ENCODE measurements around the gene ELP4.

ELP4 gene

DNA sequence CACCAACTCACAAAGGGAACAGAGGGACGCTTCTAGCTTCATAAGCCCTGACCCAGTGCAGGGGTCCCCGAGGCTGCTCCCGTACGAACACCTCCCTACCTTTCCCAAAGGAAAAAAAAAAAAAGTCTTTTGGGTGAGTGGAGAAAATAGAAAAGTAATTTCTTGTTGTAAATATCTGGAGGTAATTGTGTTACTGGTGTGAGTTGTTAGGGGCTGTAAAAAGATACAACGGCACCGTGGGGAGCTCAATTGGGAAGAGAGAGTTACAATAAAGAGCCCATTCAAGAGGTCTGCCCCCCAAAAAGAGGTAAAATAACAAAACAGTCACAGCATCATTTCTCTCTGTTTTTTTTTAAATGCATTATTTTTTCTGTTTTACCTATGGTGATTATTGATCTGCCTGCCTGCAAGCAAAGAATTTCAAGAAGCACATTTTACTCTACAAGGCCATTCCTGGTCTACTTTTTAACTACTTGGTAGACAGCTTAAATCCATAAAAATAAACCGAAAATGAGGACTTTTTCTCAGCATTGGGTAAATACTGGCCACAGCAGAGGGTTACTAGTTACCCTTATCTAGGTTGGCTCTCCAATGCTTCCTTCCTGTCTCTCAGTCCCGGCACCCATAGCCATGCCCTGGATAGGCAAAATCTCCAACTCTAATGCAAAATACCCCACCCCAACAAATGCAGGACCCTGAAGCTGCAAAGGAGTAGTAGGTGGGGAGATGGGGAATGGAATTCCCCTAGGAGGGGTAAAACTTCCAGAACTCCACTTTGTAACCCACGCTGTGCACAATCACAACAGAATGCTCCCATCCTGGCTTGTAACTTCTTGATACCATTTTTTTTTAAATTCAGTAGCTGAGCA lies 298.5 kb downstream of the ELP4 start:
- in situ Hi-C loops (cut with MboI; ENCODE audit: low sequenced_read_pairs) = no loop called here

DNA sequence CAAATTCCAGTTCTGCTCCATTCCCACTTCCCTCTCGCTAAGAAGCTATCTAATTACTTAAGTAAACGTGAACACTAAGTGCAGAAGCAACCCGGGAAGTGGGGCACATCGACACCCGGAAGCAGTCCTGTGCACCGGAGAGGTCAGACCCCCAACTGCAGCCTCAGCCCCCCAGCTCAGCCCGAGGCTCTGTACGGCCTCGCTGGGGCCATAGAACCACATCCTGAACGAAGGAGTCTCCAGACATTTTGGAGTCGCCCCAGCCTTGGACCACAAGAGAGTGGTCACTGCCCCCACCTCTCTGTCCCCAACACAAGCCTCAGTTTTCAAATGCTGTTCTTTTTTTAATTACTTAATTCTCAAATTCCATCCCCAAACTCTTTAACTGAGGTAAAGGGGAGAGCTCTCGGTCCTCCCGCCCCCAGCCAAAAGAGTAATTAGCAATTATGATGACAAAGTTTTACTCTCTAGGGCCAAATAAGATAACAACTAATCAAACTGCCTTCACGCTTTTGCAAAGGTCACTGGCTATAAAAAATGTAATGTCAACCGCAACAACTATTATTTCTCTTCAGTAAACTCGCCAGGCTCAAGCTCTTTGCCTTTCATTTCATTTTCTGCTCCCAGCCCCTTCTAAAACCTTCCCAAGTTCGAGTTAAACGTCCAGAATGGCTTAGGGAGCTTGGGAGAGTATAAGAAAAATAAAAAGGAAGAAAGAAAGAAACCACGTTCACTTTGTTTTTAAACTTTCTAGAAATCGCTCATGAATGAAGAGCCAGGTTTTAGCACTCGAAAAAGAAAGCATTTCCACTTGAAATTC lies 299.4 kb downstream of the ELP4 start:
- in situ Hi-C loops (cut with MboI; ENCODE audit: low sequenced_read_pairs) = no loop called here

DNA sequence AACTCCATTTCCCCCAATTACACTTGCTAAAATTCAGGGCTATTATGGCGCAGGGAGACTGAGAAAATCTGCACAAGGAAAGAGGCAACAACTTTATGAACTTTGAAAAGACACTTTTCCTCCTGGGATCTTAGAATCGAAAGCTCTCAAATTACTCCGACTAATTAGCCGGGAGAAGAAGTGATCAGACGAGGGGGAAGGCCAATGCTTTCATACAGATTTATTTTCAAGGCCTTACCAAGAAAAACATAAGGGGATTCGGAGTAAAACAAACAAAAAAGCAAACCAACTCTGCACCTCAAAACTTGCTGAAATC lies 299.9 kb downstream of the ELP4 start:
- in situ Hi-C loops (cut with MboI; ENCODE audit: low sequenced_read_pairs) = no loop called here

GRCh38 chr11:31809857-31810778 lies 300.6 kb downstream of the ELP4 start:
- in situ Hi-C loops (cut with MboI; ENCODE audit: low sequenced_read_pairs) = no loop called here

GRCh38 chr11:31810779-31811647 lies 301.4 kb downstream of the ELP4 start, which contains the start of gene PAX6:
PAX6 (minus strand) TSS chr11:31811322; CDS start chr11:31806411, 4,911 bp downstream.
- in situ Hi-C loops (cut with MboI; ENCODE audit: low sequenced_read_pairs) = no loop called here

GRCh38 chr11:31812383-31813381 lies 303.1 kb downstream of the ELP4 start:
- in situ Hi-C loops (cut with MboI; ENCODE audit: low sequenced_read_pairs) = no loop called here

GRCh38 chr11:31813391-31814175 lies 304.0 kb downstream of the ELP4 start:
- in situ Hi-C loops (cut with MboI; ENCODE audit: low sequenced_read_pairs) = no loop called here

DNA sequence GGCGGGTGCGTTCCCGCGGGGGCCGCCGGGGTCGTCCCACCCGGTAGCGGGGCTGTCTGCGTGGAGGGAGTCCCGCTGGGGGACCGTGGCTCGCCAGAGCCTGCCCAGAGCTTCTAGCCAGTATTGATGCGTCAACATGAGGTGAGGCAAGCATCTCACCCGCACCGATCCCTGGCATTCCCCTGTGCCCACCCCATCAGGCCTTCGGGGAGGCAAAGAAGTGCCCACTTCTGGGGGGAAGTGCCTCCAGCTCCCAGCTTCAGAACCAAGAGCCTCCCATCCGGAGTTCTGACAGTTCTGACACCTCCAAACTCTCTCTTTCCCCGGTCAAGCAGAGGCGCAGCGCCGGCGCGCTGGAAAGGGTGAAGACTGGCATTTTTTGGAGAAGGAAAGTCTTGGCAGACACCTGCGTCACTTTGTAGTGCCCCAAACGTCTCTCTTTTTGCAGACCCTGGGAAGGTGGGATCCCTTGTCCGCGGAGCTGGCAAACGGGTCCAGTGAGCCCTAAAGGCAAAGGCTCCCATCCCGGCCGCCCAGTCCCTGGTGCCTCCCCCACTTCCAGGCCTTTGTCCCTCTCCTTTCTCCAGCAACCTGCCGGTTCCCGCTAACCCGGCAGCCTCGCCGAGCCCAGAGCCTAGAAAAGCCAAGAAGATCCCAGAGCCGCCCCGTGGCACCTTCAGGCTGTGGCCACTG lies 304.8 kb downstream of the ELP4 start:
- in situ Hi-C loops (cut with MboI; ENCODE audit: low sequenced_read_pairs) = no loop called here

GRCh38 chr11:31815711-31816467 lies 306.3 kb downstream of the ELP4 start:
- in situ Hi-C loops (cut with MboI; ENCODE audit: low sequenced_read_pairs) = no loop called here

- in situ Hi-C loops (cut with MboI; ENCODE audit: low sequenced_read_pairs) = no loop called here
Measured at GRCh38 chr11:31816468-31817053, 307.0 kb downstream of the ELP4 start.

GRCh38 chr11:31817054-31817620 lies 307.6 kb downstream of the ELP4 start:
- in situ Hi-C loops (cut with MboI; ENCODE audit: low sequenced_read_pairs) = no loop called here

DNA sequence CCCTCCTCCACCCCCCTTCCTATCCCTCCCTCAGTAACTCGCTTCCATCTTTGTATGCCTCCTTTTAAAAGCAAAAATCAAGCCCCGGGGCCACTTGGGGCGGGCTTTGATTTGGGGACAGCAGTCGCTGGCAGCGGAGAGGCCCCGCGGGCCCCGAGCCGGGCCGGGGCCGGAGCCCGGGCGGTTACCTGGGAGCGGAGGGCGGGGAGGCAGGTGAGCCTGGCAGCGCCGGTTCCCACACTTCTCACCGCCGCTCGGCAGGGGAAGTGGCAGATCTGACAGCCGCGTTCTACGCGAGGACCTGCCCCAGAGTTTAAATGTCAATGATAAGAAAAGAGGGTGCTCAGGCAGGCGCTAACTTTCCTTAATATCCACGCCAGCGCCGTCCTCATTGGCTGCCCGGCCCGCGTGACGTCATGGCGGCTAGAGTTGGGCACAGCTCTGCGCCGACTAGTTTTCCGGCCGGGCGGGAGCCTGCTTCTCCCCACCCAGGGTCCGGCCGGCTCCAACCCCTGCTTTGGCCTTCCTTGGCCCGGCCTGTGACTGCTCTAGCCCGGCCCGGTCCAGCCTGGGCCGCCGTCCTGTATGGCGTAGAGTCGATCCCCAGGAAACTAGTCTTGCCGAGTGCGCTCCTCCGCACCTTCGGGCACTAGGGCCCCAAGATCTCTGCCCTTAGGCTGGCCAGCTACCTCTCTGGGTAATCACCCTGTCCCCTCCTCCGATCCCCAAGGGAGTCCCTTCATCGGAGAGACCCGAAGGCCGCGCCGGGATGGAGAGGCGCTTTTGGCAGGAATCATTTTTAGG lies 308.3 kb downstream of the ELP4 start:
- in situ Hi-C loops (cut with MboI; ENCODE audit: low sequenced_read_pairs) = no loop called here

GRCh38 chr11:31818425-31818755 lies 308.8 kb downstream of the ELP4 start:
- in situ Hi-C loops (cut with MboI; ENCODE audit: low sequenced_read_pairs) = no loop called here

- in situ Hi-C loops (cut with MboI; ENCODE audit: low sequenced_read_pairs) = no loop called here
Measured at GRCh38 chr11:31818874-31819331, 309.3 kb downstream of the ELP4 start.
